H1 (cell line): ENCODE results near the gene ISCA2. TPM values are rescaled to one million over a fixed set of nuclear protein-coding genes. Genes with fewer than 3 reads are reported as not detected.
A peak's percentile ranks its signal among the peaks of the same experiment; 100 is the strongest.

Experiments used
- CTCF ChIA-PET: fragments of 300-600 bp; sonication (Branson Sonifier 250); formaldehyde crosslinking; loops from one replicate; lab custom pipeline; 2021; ENCODE audit not compliant: partially characterized antibody; lab: Charles Lee
- POLR2A ChIA-PET: fragments of 300-600 bp; sonication (Branson Sonifier 250); formaldehyde crosslinking; loops from one replicate; lab custom pipeline; 2021; ENCODE audit warnings: inconsistent platforms; ENCODE audit not compliant: partially characterized antibody; lab: Charles Lee
- DNase-seq, 2 experiments: peaks; one replicate each; pipeline versions ENCODE4 v3.0.0 to v3.0.0-alpha.2; 2010 to 2022; ENCODE audit warnings: low spot score in 2 of 2, low read depth in 1 of 2, mixed read lengths in 1 of 2
- FAIRE-seq: peaks from 2 replicates; lab custom pipeline; 2011; peaks lifted over from hg19 to GRCh38; lab: Jason Lieb, UNC
- H2AFZ ChIP-seq: 2 replicates; pipeline ENCODE4 v1.8.1; 2012; ENCODE audit warnings: low read length, inconsistent platforms
- H2AK5ac ChIP-seq: 2 replicates; pipeline ENCODE4 v1.6.1; 2013; ENCODE audit warnings: low read depth, low read length
- H2BK120ac ChIP-seq: replicated peaks from 2 replicates; pipeline ENCODE3; 2013; ENCODE audit warnings: low read depth, low read length, inconsistent platforms
- H2BK12ac ChIP-seq: 2 replicates; pipeline ENCODE4 v1.6.1; 2013; ENCODE audit warnings: low read depth, low read length
- H2BK15ac ChIP-seq: 2 replicates; pipeline ENCODE4 v1.6.1; 2013; ENCODE audit warnings: low read length
- H2BK20ac ChIP-seq: 2 replicates; pipeline ENCODE4 v1.6.1; 2013; ENCODE audit warnings: low read length
- H2BK5ac ChIP-seq: 2 replicates; pipeline ENCODE4 v1.6.1; 2013; ENCODE audit warnings: low read depth, low read length
- H3K14ac ChIP-seq: 2 replicates; pipeline ENCODE4 v1.6.1; 2013; ENCODE audit warnings: inconsistent platforms; ENCODE audit not compliant: insufficient read length
- H3K18ac ChIP-seq: 2 replicates; pipeline ENCODE4 v1.6.1; 2013; ENCODE audit warnings: low read length; ENCODE audit errors: extremely low read depth
- H3K23ac ChIP-seq: 2 replicates; pipeline ENCODE4 v1.6.1; 2013; ENCODE audit warnings: inconsistent platforms; ENCODE audit not compliant: insufficient read length
- H3K23me2 ChIP-seq: 2 replicates; pipeline ENCODE4 v1.6.1; 2013; ENCODE audit warnings: low read depth, low read length
- H3K27ac ChIP-seq: 2 replicates; pipeline ENCODE4 v1.6.1; 2011; ENCODE audit warnings: low read depth, low read length, inconsistent platforms
- H3K27me3 ChIP-seq, 4 experiments: replicated peaks in 1 of 4; 1 replicate in 1 of 4; 2 replicates in 3 of 4; pipeline versions ENCODE4 v1.6.1 to v1.8.1; 2011 to 2013; ENCODE audit warnings: low read length in 3 of 4, mild to moderate bottlenecking in 3 of 4, inconsistent platforms in 2 of 4, mixed read lengths in 2 of 4, moderate library complexity in 1 of 4; ENCODE audit not compliant: control insufficient read depth in 3 of 4, insufficient read depth in 3 of 4; ENCODE audit errors: extremely low read depth in 1 of 4
- H3K36me3 ChIP-seq, 4 experiments: 2 replicates each; pipeline versions ENCODE4 v1.6.1 to v1.8.1; 2011 to 2013; ENCODE audit warnings: mild to moderate bottlenecking in 4 of 4, low read length in 3 of 4, moderate library complexity in 2 of 4, control low read depth in 1 of 4, inconsistent platforms in 1 of 4; ENCODE audit not compliant: insufficient read depth in 4 of 4, control insufficient read depth in 2 of 4
- H3K4ac ChIP-seq: replicated peaks from 2 replicates; pipeline ENCODE3; 2013; ENCODE audit warnings: low read length, low read depth, mixed read lengths, inconsistent platforms; ENCODE audit not compliant: insufficient read length
- H3K4me1 ChIP-seq, 4 experiments: replicated peaks in 1 of 4; 1 replicate in 1 of 4; 2 replicates in 3 of 4; pipeline versions ENCODE4 v1.6.1 to v1.8.1; 2011 to 2013; ENCODE audit warnings: low read length in 3 of 4, inconsistent platforms in 2 of 4, mixed read lengths in 1 of 4; ENCODE audit not compliant: insufficient read depth in 4 of 4, control insufficient read depth in 3 of 4
- H3K4me2 ChIP-seq, 2 experiments: 2 replicates each; pipeline versions ENCODE4 v1.6.1 to v1.8.1; 2011 to 2013; ENCODE audit warnings: low read depth in 2 of 2, low read length in 2 of 2, control low read depth in 1 of 2, inconsistent platforms in 1 of 2, mild to moderate bottlenecking in 1 of 2; ENCODE audit not compliant: insufficient read depth in 1 of 2
- H3K4me3 ChIP-seq, 4 experiments: fragments of 200-600, 300-600 bp in 1 of 4; sonication (generic), shearing (Covaris generic), sonication (Bioruptor Twin) in 1 of 4; 2 replicates each; pipeline versions ENCODE4 v1.5.1 to v1.8.1; 2011 to 2016; ENCODE audit warnings: low read length in 4 of 4, low read depth in 3 of 4, control low read depth in 2 of 4, inconsistent platforms in 2 of 4, mild to moderate bottlenecking in 2 of 4, mixed read lengths in 1 of 4, moderate library complexity in 1 of 4; ENCODE audit not compliant: insufficient read depth in 2 of 4; ENCODE audit errors: extremely low read depth in 1 of 4
- H3K56ac ChIP-seq: replicated peaks from 2 replicates; pipeline ENCODE3; 2013; ENCODE audit warnings: low read depth, mild to moderate bottlenecking, mixed read lengths, low read length, inconsistent platforms; ENCODE audit not compliant: insufficient read length
- H3K79me1 ChIP-seq: 2 replicates; pipeline ENCODE4 v1.6.1; 2013; ENCODE audit warnings: low read depth, low read length, control low read depth
- H3K79me2 ChIP-seq, 2 experiments: 2 replicates each; pipeline versions ENCODE4 v1.6.1 to v1.8.1; 2012 to 2013; ENCODE audit warnings: low read length in 2 of 2, mild to moderate bottlenecking in 2 of 2, inconsistent platforms in 1 of 2; ENCODE audit not compliant: insufficient read depth in 2 of 2, control insufficient read depth in 1 of 2
- H3K9ac ChIP-seq, 4 experiments: replicated peaks in 1 of 4; 1 replicate in 1 of 4; 2 replicates in 3 of 4; pipeline versions ENCODE4 v1.6.1 to v1.8.1; 2011 to 2013; ENCODE audit warnings: low read depth in 3 of 4, low read length in 3 of 4, control low read depth in 2 of 4, mild to moderate bottlenecking in 2 of 4, moderate library complexity in 2 of 4, inconsistent platforms in 1 of 4; ENCODE audit errors: extremely low read depth in 1 of 4
- H3K9me3 ChIP-seq, 2 experiments: 2 replicates each; pipeline versions ENCODE4 v1.6.1 to v1.8.1; 2012 to 2013; ENCODE audit warnings: mild to moderate bottlenecking in 2 of 2, moderate library complexity in 2 of 2, control low read depth in 1 of 2, inconsistent platforms in 1 of 2, low read depth in 1 of 2, low read length in 1 of 2, mixed read lengths in 1 of 2; ENCODE audit not compliant: insufficient read depth in 2 of 2
- H4K20me1 ChIP-seq, 2 experiments: replicated peaks in 1 of 2; 2 replicates each; pipeline versions ENCODE3 to v1.8.1; 2011 to 2013; ENCODE audit warnings: inconsistent platforms in 2 of 2, low read length in 2 of 2, mild to moderate bottlenecking in 1 of 2; ENCODE audit not compliant: insufficient read depth in 2 of 2, control insufficient read depth in 1 of 2
- H4K5ac ChIP-seq: 2 replicates; pipeline ENCODE4 v1.6.1; 2013; ENCODE audit warnings: low read length, low read depth, mixed read lengths, inconsistent platforms; ENCODE audit not compliant: insufficient read length
- H4K8ac ChIP-seq: 2 replicates; pipeline ENCODE4 v1.8.0; 2013; ENCODE audit warnings: mild to moderate bottlenecking, moderate library complexity, low read length, inconsistent platforms; ENCODE audit not compliant: insufficient read depth; ENCODE audit errors: extremely low read depth
- H4K91ac ChIP-seq: replicated peaks from 2 replicates; pipeline ENCODE3; 2013; ENCODE audit warnings: low read length, mixed read lengths, inconsistent platforms; ENCODE audit not compliant: insufficient read length
- CBX8 ChIP-seq: fragments of 300-800, 300-1000 bp; sonication (generic); IDR thresholded peaks from 2 replicates; pipeline ENCODE4 v1.7.1; 2016; ENCODE audit warnings: low read depth, low read length, borderline replicate concordance
- CREB1 ChIP-seq: IDR thresholded peaks from 2 replicates; pipeline ENCODE4 v1.6.1; 2012; ENCODE audit warnings: inconsistent platforms
- CTBP2 ChIP-seq: IDR thresholded peaks from 2 replicates; pipeline ENCODE4 v1.7.0; 2011; ENCODE audit warnings: borderline replicate concordance, mild to moderate bottlenecking, moderate library complexity, mixed read lengths, low read length; ENCODE audit not compliant: insufficient read depth, insufficient read length
- KDM1A ChIP-seq: fragments of 200-600, 300-600 bp; sonication (generic); IDR thresholded peaks from 2 replicates; pipeline ENCODE4 v1.7.1; 2016; ENCODE audit warnings: mild to moderate bottlenecking, low read length, borderline replicate concordance
- NRF1 ChIP-seq: IDR thresholded peaks from 2 replicates; pipeline ENCODE4 v1.6.1; 2011; ENCODE audit warnings: mild to moderate bottlenecking, low read depth, low read length, improper control_type of control experiment
- POLR2AphosphoS5 ChIP-seq: IDR thresholded peaks from 2 replicates; pipeline ENCODE4 v1.6.1; 2011; ENCODE audit warnings: low read depth, low read length
- RNF2 ChIP-seq: fragments of 200-900, 300-1000 bp; sonication (generic); IDR thresholded peaks from 2 replicates; pipeline ENCODE4 v1.7.1; 2016; ENCODE audit warnings: borderline replicate concordance, low read depth, mild to moderate bottlenecking, antibody characterized with exemption, low read length; ENCODE audit not compliant: poor library complexity, severe bottlenecking; ENCODE audit errors: missing control alignments
- SIRT6 ChIP-seq: IDR thresholded peaks from one replicate; pipeline ENCODE4 v1.7.1; 2012; ENCODE audit warnings: low read length, inconsistent platforms
- SRF ChIP-seq: IDR thresholded peaks from 2 replicates; pipeline ENCODE4 v1.6.1; 2011; ENCODE audit warnings: mild to moderate bottlenecking, low read depth, low read length, moderate library complexity
- TAF7 ChIP-seq: optimal IDR thresholded peaks from 2 replicates; pipeline ENCODE3; 2011; ENCODE audit warnings: low read depth, mild to moderate bottlenecking, inconsistent platforms, low read length, moderate library complexity, borderline replicate concordance
- TCF12 ChIP-seq: IDR thresholded peaks from 2 replicates; pipeline ENCODE4 v1.6.1; 2011; ENCODE audit warnings: low read depth, mild to moderate bottlenecking, low read length
- YY1 ChIP-seq: IDR thresholded peaks from 2 replicates; pipeline ENCODE4 v1.6.1; 2011; ENCODE audit warnings: low read depth, mild to moderate bottlenecking, low read length
- WGBS, 2 experiments: shearing (Covaris generic) in 1 of 2; methylation state at CpG; one replicate each; pipeline versions ENCODE4 v1.1.6 to v1.1.7; 2013 to 2015; ENCODE audit warnings: low lambda C conversion rate in 2 of 2, mixed read lengths in 2 of 2, inconsistent platforms in 1 of 2, low coverage in 1 of 2, missing lambda C conversion rate in 1 of 2; ENCODE audit not compliant: insufficient replicate concordance in 2 of 2, insufficient coverage in 1 of 2, insufficient read length in 1 of 2; ENCODE audit errors: extremely low coverage in 1 of 2, missing lambda C conversion rate in 1 of 2; 5-methylcytosine and 5-hydroxymethylcytosine counted together
- polyA plus RNA-seq, 7 experiments: library from polyadenylated mRNA; depleted of rRNA in 3 of 7; stranded (reverse) in 5 of 7; unstranded in 2 of 7; fragments of >200 nt in 5 of 7; fragments of 200-250 nt in 2 of 7; gene quantifications; 1 replicate in 5 of 7; 2 replicates in 1 of 7; 4 replicates in 1 of 7; pipeline versions ENCODE4 v1.2.1 to v1.2.3, GENCODE V29; 2011 to 2013; ENCODE audit warnings: missing spikeins in 2 of 7, mixed read lengths in 2 of 7
- total RNA-seq: library from RNA; stranded (reverse); fragmentation: NEBNext Ultra II Directional; extraction: Animal tissue kit (Norgen Biotek cat#: 25700); gene quantifications from 2 replicates; pipeline ENCODE4 v1.2.1, GENCODE V29; 2021
- TF ChIP-seq, protein P1 (sequence below): IDR thresholded peaks from 2 replicates; pipeline ENCODE4 v1.6.1; 2012; ENCODE audit warnings: inconsistent platforms

Gene ISCA2
- total and polyA plus RNA-seq, 2 of the 8 experiments (the other 6 are each of a cell fraction or from before 2014, with no cell fraction given), result 43.5 to 78.6 TPM

DNA sequence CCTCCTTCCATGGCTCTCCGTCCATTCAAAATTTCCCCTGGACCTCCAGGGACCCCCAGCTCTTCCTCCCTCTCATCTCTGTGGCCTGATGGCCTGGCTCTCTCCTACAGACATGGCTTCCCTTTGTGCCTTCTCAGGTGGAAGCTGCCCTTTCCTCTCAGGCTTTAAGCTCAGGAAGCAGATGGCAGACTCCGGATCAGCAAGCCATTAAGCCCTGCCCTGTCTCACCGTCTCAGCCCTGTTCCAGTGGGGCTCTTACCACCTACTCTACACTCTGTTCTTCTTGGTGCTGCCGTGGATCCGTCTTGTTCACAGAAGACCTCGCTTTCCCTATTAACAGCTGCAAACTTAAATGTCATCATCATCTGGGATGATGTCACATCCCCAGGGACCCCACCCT, 33.6 kb upstream of the ISCA2 start:
- H4K5ac ChIP-seq, result no peak overlapping the region
- H3K56ac ChIP-seq, result no peak overlapping the region
- H3K23ac ChIP-seq, result no peak overlapping the region
- H3K9me3 ChIP-seq, result peaks cover 0 to 3% of the 10 kb centered on the region in 2 experiments; a peak in 2 of 4 replicates
- 95% methylated on average over 6 of the region's 6 CpGs; no CpG with 5 or more reads in 1 of the 2 experiments for WGBS, 2 experiments
- TF ChIP-seq CBX8 (no peak), YY1 (no peak), TAF7 (no peak), CREB1 (no peak), SRF (no peak), TCF12 (no peak), POLR2AphosphoS5 (no peak), SIRT6 (no peak), RNF2 (no peak), KDM1A (no peak), NRF1 (no peak), CTBP2 (no peak)
- TF ChIP-seq, protein P1, sequence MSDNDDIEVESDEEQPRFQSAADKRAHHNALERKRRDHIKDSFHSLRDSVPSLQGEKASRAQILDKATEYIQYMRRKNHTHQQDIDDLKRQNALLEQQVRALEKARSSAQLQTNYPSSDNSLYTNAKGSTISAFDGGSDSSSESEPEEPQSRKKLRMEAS, result no peak
- peak overlapping the region; percentile 84; the same call in 1 of the 2 replicates for H2BK12ac ChIP-seq
- no peak overlapping the region for H2BK120ac ChIP-seq
- no peak overlapping the region for H3K4ac ChIP-seq
- no peak overlapping the region for H2AFZ ChIP-seq
- peaks cover 0 to 3% (median 2%) of the 10 kb centered on the region in 4 experiments; a peak in 5 of 7 replicates for H3K4me1 ChIP-seq
- CTCF ChIA-PET, result interaction anchor here (0.6 to 18.2 kb wide), 37 partner anchors 8 to 603 kb away, joined by 3 to 181 read pairs (median 7); no protein-coding TSS in a partner anchor
- H3K4me3 ChIP-seq, result no peak overlapping the region
- H3K23me2 ChIP-seq, result no peaks in the 10 kb centered on the region
- DNase-seq (no peak), FAIRE-seq (no peak)
- 0 out of 8 replicates have a peak, but pooled peaks cover 0 to 2% (median 0%) of the 10 kb centered on the region in 4 experiments for H3K36me3 ChIP-seq
- 0 out of 2 replicates have a peak overlapping the region, but pooled peaks have one; percentile 42 for H2AK5ac ChIP-seq
- no peak overlapping the region for H3K4me2 ChIP-seq
- H3K9ac ChIP-seq, result no peak overlapping the region
- no peak overlapping the region for H2BK20ac ChIP-seq
- POLR2A ChIA-PET, result interaction anchor here (1.2 to 1.6 kb wide), 4 partner anchors 13 to 158 kb away, joined by 3 to 4 read pairs (median 3); partner anchors contain the start of gene ABCD4
- H3K27ac ChIP-seq, result no peak overlapping the region
- peak overlapping the region; percentile 92; the same call in 1 of the 2 replicates for H2BK15ac ChIP-seq
- H2BK5ac ChIP-seq, result peak overlapping the region; percentile 44; the same call in 1 of the 2 replicates
- H3K18ac ChIP-seq, result peak overlapping the region; percentile 65; the same call in 1 of the 2 replicates
- H4K20me1 ChIP-seq, result no peaks in the 10 kb centered on the region
- H3K27me3 ChIP-seq, result no peaks in the 10 kb centered on the region
- H3K79me2 ChIP-seq, result no peaks in the 10 kb centered on the region
- no peak overlapping the region for H4K8ac ChIP-seq
- peak overlapping the region; percentile 81 for H4K91ac ChIP-seq
- no peaks in the 10 kb centered on the region for H3K79me1 ChIP-seq
- no peak overlapping the region for H3K14ac ChIP-seq
